SK-N-SH (cell line): Measurements from ENCODE around the gene IL5. TPM values are rescaled to one million over a fixed set of nuclear protein-coding genes. Genes with fewer than 3 reads are reported as not detected.
"Not testable (repeated sequence)": the region's sequence is repeated elsewhere in the genome, so short reads cannot be mapped to it uniquely, and the experiment has no call there.

Experiments
- CTCF ChIA-PET: fragments of 300-600, 350-600 bp; formaldehyde crosslinking; extraction: SDS; loops from one replicate; lab custom pipeline; 2021; lab: Yijun Ruan, JAX
- POLR2A ChIA-PET: fragments of 350-600 bp; sonication (Branson Sonifier 250); formaldehyde crosslinking; extraction: SDS; loops from one replicate; lab custom pipeline; 2020; ENCODE audit warnings: antibody characterized with exemption, inconsistent platforms; lab: Yijun Ruan, JAX
- DNase-seq: peaks from one replicate; pipeline ENCODE4 v3.0.0; 2012
- H2AFZ ChIP-seq: fragments of 200-600 bp; sonication (generic); 2 replicates; pipeline ENCODE4 v1.8.1; 2016; ENCODE audit warnings: antibody characterized with exemption, mild to moderate bottlenecking, low read depth
- H3F3A ChIP-seq: fragments of 200-600 bp; sonication (generic); replicated peaks from 2 replicates; pipeline ENCODE3; 2016; ENCODE audit warnings: antibody characterized with exemption, mild to moderate bottlenecking; ENCODE audit not compliant: insufficient read depth
- H3K27ac ChIP-seq, 2 experiments: fragments of 200-500 bp in 1 of 2; fragments of 200-600 bp in 1 of 2; sonication (Bioruptor generic) in 1 of 2; sonication (generic), shearing (Covaris generic) in 1 of 2; 2 replicates each; pipeline versions ENCODE4 v1.5.1 to v1.6.1; 2014 to 2016; ENCODE audit warnings: low read depth in 2 of 2, inconsistent platforms in 1 of 2, low read length in 1 of 2, mild to moderate bottlenecking in 1 of 2, mixed read lengths in 1 of 2
- H3K27me3 ChIP-seq: fragments of 200-600 bp; sonication (generic), shearing (Covaris generic); 2 replicates; pipeline ENCODE4 v1.6.1; 2016; ENCODE audit warnings: mixed run types; ENCODE audit not compliant: insufficient read depth
- H3K36me3 ChIP-seq, 2 experiments: fragments of 200-500 bp in 1 of 2; fragments of 200-600 bp in 1 of 2; sonication (Bioruptor generic) in 1 of 2; sonication (generic) in 1 of 2; replicated peaks in 1 of 2; 2 replicates each; pipeline versions ENCODE3 to v1.5.1; 2014 to 2016; ENCODE audit warnings: low read length in 1 of 2, mild to moderate bottlenecking in 1 of 2; ENCODE audit not compliant: insufficient read depth in 2 of 2, control insufficient read depth in 1 of 2
- H3K4me1 ChIP-seq, 2 experiments: fragments of 200-500 bp in 1 of 2; fragments of 200-600 bp in 1 of 2; sonication (Bioruptor generic) in 1 of 2; sonication (generic), shearing (Covaris generic) in 1 of 2; 2 replicates each; pipeline versions ENCODE4 v1.5.1 to v1.6.1; 2014 to 2016; ENCODE audit warnings: low read depth in 1 of 2, low read length in 1 of 2, mixed run types in 1 of 2; ENCODE audit not compliant: insufficient read depth in 2 of 2, control insufficient read depth in 1 of 2
- H3K4me2 ChIP-seq: fragments of 200-600 bp; sonication (generic), shearing (Covaris generic); 2 replicates; pipeline ENCODE4 v1.6.1; 2017; ENCODE audit warnings: mixed run types
- H3K4me3 ChIP-seq, 2 experiments: fragments of 200-500 bp in 1 of 2; fragments of 200-600 bp in 1 of 2; sonication (Bioruptor generic) in 1 of 2; sonication (generic), shearing (Covaris generic) in 1 of 2; 2 replicates each; pipeline versions ENCODE4 v1.5.1 to v1.8.1; 2014 to 2016; ENCODE audit warnings: low read depth in 2 of 2, inconsistent platforms in 1 of 2, low read length in 1 of 2, mild to moderate bottlenecking in 1 of 2, mixed read lengths in 1 of 2, moderate library complexity in 1 of 2
- H3K79me2 ChIP-seq: fragments of 200-600 bp; sonication (generic); 2 replicates; pipeline ENCODE4 v1.8.1; 2017; ENCODE audit warnings: mild to moderate bottlenecking; ENCODE audit not compliant: insufficient read depth
- H3K9ac ChIP-seq: fragments of 200-600 bp; sonication (generic); 2 replicates; pipeline ENCODE4 v1.6.1; 2017; ENCODE audit warnings: mixed run types
- H3K9me2 ChIP-seq: fragments of 200-600 bp; sonication (generic); 2 replicates; pipeline ENCODE4 v1.6.1; 2017; ENCODE audit warnings: mixed run types
- H3K9me3 ChIP-seq: fragments of 200-600 bp; sonication (generic); 2 replicates; pipeline ENCODE4 v1.6.1; 2017; ENCODE audit warnings: mixed run types, mild to moderate bottlenecking, moderate library complexity
- H4K20me1 ChIP-seq: fragments of 200-600 bp; sonication (generic); 2 replicates; pipeline ENCODE4 v1.6.1; 2017; ENCODE audit warnings: mild to moderate bottlenecking, mixed run types; ENCODE audit not compliant: insufficient read depth
- CTCF ChIP-seq: fragments of 200-600 bp; sonication (generic); IDR thresholded peaks from 2 replicates; pipeline ENCODE4 v1.6.1; 2017; ENCODE audit warnings: antibody characterized with exemption, mild to moderate bottlenecking, moderate library complexity
- ELF1 ChIP-seq: IDR thresholded peaks from 2 replicates; pipeline ENCODE4 v1.4.0; 2012
- EZH2phosphoT487 ChIP-seq: fragments of 200-600 bp; sonication (generic); IDR thresholded peaks from 2 replicates; pipeline ENCODE4 v1.6.1; 2017; ENCODE audit warnings: low read depth, mixed run types, mild to moderate bottlenecking, antibody characterized with exemption, moderate library complexity, borderline replicate concordance
- FOSL2 ChIP-seq: IDR thresholded peaks from 2 replicates; pipeline ENCODE4 v1.4.0; 2012; ENCODE audit warnings: low read depth, mild to moderate bottlenecking, moderate library complexity, borderline replicate concordance
- FOXM1 ChIP-seq: IDR thresholded peaks from 2 replicates; pipeline ENCODE4 v1.4.0; 2012; ENCODE audit warnings: low read depth, mild to moderate bottlenecking
- GABPA ChIP-seq: IDR thresholded peaks from 2 replicates; pipeline ENCODE4 v1.4.0; 2012; ENCODE audit warnings: low read depth, mild to moderate bottlenecking
- GATA2 ChIP-seq: sonication (generic); formaldehyde crosslinking; IDR thresholded peaks from 2 replicates; pipeline ENCODE4 v1.5.0; 2020; ENCODE audit warnings: mild to moderate bottlenecking, missing genetic modification reagents
- MEF2A ChIP-seq: IDR thresholded peaks from 2 replicates; pipeline ENCODE4 v1.4.0; 2012; ENCODE audit warnings: low read depth, borderline replicate concordance
- RXRA ChIP-seq: IDR thresholded peaks from 2 replicates; pipeline ENCODE4 v1.4.0; 2012; ENCODE audit warnings: low read depth, mild to moderate bottlenecking, borderline replicate concordance
- TCF12 ChIP-seq: IDR thresholded peaks from 2 replicates; pipeline ENCODE4 v1.4.0; 2012
- WGBS: methylation state at CpG from one replicate; pipeline ENCODE4 v1.1.6; 2017; ENCODE audit warnings: low lambda C conversion rate; 5-methylcytosine and 5-hydroxymethylcytosine counted together
- polyA plus RNA-seq, 3 experiments: library from polyadenylated mRNA; depleted of rRNA; stranded (reverse); fragments of >200 nt; gene quantifications; 2 replicates each; pipeline ENCODE4 v1.2.3, GENCODE V29; 2012

The IL5 gene
- polyA plus RNA-seq, 1 of the 3 experiments (the other 2 are of a cell fraction): not detected

GRCh38 chr5:132548834-132549233 is 5.5 kb upstream of the IL5 start:
- H3K27me3 ChIP-seq, H2AFZ ChIP-seq, POLR2A ChIA-PET, H3K9ac ChIP-seq, H3F3A ChIP-seq, H3K4me3 ChIP-seq, DNase-seq, H3K27ac ChIP-seq, H4K20me1 ChIP-seq, H3K79me2 ChIP-seq, H3K36me3 ChIP-seq, H3K4me1 ChIP-seq, H3K9me2 ChIP-seq, H3K9me3 ChIP-seq, H3K4me2 ChIP-seq: not testable (repeated sequence)
- 93% methylated on average over 7 of the region's 7 CpGs for WGBS
- CTCF ChIA-PET: interaction anchor here (1.0 to 7.0 kb wide), 3 partner anchors 21 to 271 kb away, joined by 3 to 38 read pairs (median 4); no protein-coding TSS in a partner anchor

GRCh38 chr5:132547269-132547668 is 3.9 kb upstream of the IL5 start:
- Histone ChIP-seq H3F3A (no peaks in the 10 kb centered on the region), H3K4me1 (peaks cover 0 to 8% of the 10 kb centered on the region in 2 experiments; a peak in 2 of 4 replicates), H3K9me2 (no peaks in the 10 kb centered on the region), H3K79me2 (no peaks in the 10 kb centered on the region), H4K20me1 (no peaks in the 10 kb centered on the region), H2AFZ (no peak overlapping the region), H3K4me3 (no peak overlapping the region), H3K9ac (no peak overlapping the region), H3K27ac (no peak overlapping the region), H3K4me2 (no peak overlapping the region), H3K27me3 (no peaks in the 10 kb centered on the region; the same call in 1 of the 2 replicates), H3K9me3 (no peaks in the 10 kb centered on the region)
- no peak for DNase-seq
- WGBS: 64% methylated on average over 2 of the region's 2 CpGs
- ChIA-PET POLR2A (no interaction called here), CTCF (interaction anchor here (7.0 kb wide), 1 partner anchor 20 kb away, joined by 38 read pairs; no protein-coding TSS in a partner anchor)
- TF ChIP-seq GATA2 (CRISPR knock-in tag) (no peak), RXRA (no peak), FOXM1 (no peak), CTCF (no peak), MEF2A (no peak), FOSL2 (no peak)
- TF ChIP-seq, all 33 proteins: peak for 0
- H3K36me3 ChIP-seq: no peaks in the 10 kb centered on the region

GRCh38 chr5:132546108-132546507 is 2.8 kb upstream of the IL5 start:
- 74% methylated on average over 2 of the region's 2 CpGs for WGBS
- CTCF ChIA-PET: interaction anchor here (7.0 kb wide), 1 partner anchor 19 kb away, joined by 38 read pairs; no protein-coding TSS in a partner anchor
- no peak for DNase-seq

More at GRCh38 chr5:132546108-132546507, 2.8 kb upstream of the IL5 start:
- no peaks in the 10 kb centered on the region for H3K9me3 ChIP-seq
- peaks cover 0 to 4% of the 10 kb centered on the region in 2 experiments; a peak in 1 of 4 replicates for H3K4me1 ChIP-seq
- no peak overlapping the region for H3K4me3 ChIP-seq
- no peaks in the 10 kb centered on the region for H3F3A ChIP-seq
- POLR2A ChIA-PET: no interaction called here
- no peak overlapping the region for H3K4me2 ChIP-seq
- H3K27me3 ChIP-seq: no peaks in the 10 kb centered on the region; the same call in 1 of the 2 replicates
- no peak overlapping the region for H2AFZ ChIP-seq
- H3K79me2 ChIP-seq: no peaks in the 10 kb centered on the region
- H4K20me1 ChIP-seq: no peaks in the 10 kb centered on the region
- TF ChIP-seq ELF1: no peak
- no peak for TF ChIP-seq EZH2phosphoT487
- no peak for TF ChIP-seq TCF12
- no peak for TF ChIP-seq GABPA
- TF ChIP-seq, all 33 proteins: peak for 0
- Histone ChIP-seq H3K9ac (no peak overlapping the region), H3K36me3 (no peaks in the 10 kb centered on the region), H3K27ac (no peak overlapping the region), H3K9me2 (no peaks in the 10 kb centered on the region)
